D341Med (cell line): ENCODE results near the gene CCND2.

ENCODE experiments used
- DNase-seq: peaks from one replicate; pipeline ENCODE4 v3.0.0; 2012; ENCODE audit warnings: low spot score

CCND2 gene

GRCh38 chr12:4257442-4257841, 16.1 kb upstream of the CCND2 start:
- no peak for DNase-seq

- DNase-seq, result no peak
Observed at GRCh38 chr12:4259099-4259498, 14.5 kb upstream of the CCND2 start.

GRCh38 chr12:4261655-4262054, 11.9 kb upstream of the CCND2 start:
- DNase-seq, result no peak

- DNase-seq, result no peak
Observed at GRCh38 chr12:4265280-4265679, 8.3 kb upstream of the CCND2 start.

- DNase-seq, result no peak
Observed at GRCh38 chr12:4266990-4267389, 6.6 kb upstream of the CCND2 start.

- no peak for DNase-seq
Observed at GRCh38 chr12:4267704-4268328, 5.7 kb upstream of the CCND2 start.

- DNase-seq, result no peak
Observed at GRCh38 chr12:4268329-4269181, 5.0 kb upstream of the CCND2 start.

- peak; percentile 88 for DNase-seq
Observed at GRCh38 chr12:4269279-4269991, 4.1 kb upstream of the CCND2 start.

- no peak for DNase-seq
Observed at GRCh38 chr12:4270016-4270830, 3.3 kb upstream of the CCND2 start.

GRCh38 chr12:4270831-4271716, 2.5 kb upstream of the CCND2 start:
- DNase-seq, result no peak

GRCh38 chr12:4271717-4272423, 1.7 kb upstream of the CCND2 start:
- DNase-seq, result peak; percentile 82

- peak; percentile 75 for DNase-seq
Observed at GRCh38 chr12:4272424-4273272, 914 bp upstream of the CCND2 start.

- DNase-seq, result no peak
Observed at GRCh38 chr12:4273273-4273651, 300 bp upstream of the CCND2 start.

- no peak for DNase-seq
Observed at GRCh38 chr12:4274396-4275015, 944 bp downstream of the CCND2 start.

- no peak for DNase-seq
Observed at GRCh38 chr12:4275016-4275869, 1.7 kb downstream of the CCND2 start.

- no peak for DNase-seq
Observed at GRCh38 chr12:4275870-4276301, 2.3 kb downstream of the CCND2 start.

GRCh38 chr12:4276524-4277204, 3.1 kb downstream of the CCND2 start:
- peak; percentile 78 for DNase-seq

- no peak for DNase-seq
Observed at GRCh38 chr12:4277205-4277543, 3.6 kb downstream of the CCND2 start.
